Keratinocyte (primary cell): Measurements from ENCODE around the gene CRISPLD2.

Experiments
- EZH2 ChIP-seq: IDR thresholded peaks from one replicate; pipeline ENCODE4 v1.6.1; 2012; ENCODE audit warnings: inconsistent platforms, mild to moderate bottlenecking, low read length, moderate library complexity
- TF ChIP-seq, protein P1 (sequence below), 3 experiments: IDR thresholded peaks in 1 of 3; conservative IDR thresholded peaks in 1 of 3; optimal IDR thresholded peaks in 1 of 3; 2 replicates in 2 of 3; 3 replicates in 1 of 3; pipeline versions ENCODE3 to v1.5.1; 2011; ENCODE audit warnings: low read length in 3 of 3, mild to moderate bottlenecking in 3 of 3, moderate library complexity in 2 of 3, control low read depth in 1 of 3, inconsistent platforms in 1 of 3; ENCODE audit not compliant: insufficient read depth in 2 of 3; ENCODE audit errors: extremely low read depth in 1 of 3

DNA sequence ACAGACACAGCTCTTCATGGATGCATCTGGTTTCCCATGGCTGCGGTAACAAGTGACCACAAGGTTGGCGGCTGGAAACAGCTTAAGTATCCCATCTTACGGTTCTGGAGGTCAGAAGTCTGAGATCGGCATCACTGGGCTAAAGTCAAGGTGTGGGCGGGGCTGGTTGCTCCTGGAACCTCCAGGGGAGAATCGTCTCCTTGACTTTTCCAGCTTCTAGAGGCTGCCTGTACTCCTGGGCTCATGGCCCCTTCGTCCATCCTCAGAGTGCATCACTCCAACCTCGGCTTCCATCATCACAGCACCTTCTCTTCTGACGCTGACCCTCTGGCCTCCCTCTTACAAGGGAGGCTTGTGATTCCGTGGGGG, 12.9 kb upstream of the CRISPLD2 start:
- TF ChIP-seq, protein P1, sequence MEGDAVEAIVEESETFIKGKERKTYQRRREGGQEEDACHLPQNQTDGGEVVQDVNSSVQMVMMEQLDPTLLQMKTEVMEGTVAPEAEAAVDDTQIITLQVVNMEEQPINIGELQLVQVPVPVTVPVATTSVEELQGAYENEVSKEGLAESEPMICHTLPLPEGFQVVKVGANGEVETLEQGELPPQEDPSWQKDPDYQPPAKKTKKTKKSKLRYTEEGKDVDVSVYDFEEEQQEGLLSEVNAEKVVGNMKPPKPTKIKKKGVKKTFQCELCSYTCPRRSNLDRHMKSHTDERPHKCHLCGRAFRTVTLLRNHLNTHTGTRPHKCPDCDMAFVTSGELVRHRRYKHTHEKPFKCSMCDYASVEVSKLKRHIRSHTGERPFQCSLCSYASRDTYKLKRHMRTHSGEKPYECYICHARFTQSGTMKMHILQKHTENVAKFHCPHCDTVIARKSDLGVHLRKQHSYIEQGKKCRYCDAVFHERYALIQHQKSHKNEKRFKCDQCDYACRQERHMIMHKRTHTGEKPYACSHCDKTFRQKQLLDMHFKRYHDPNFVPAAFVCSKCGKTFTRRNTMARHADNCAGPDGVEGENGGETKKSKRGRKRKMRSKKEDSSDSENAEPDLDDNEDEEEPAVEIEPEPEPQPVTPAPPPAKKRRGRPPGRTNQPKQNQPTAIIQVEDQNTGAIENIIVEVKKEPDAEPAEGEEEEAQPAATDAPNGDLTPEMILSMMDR (optimal IDR thresholded peaks at IDR 0.05 in 1 of 3, IDR thresholded peaks at IDR 0.05 in 1 of 3, conservative IDR thresholded peaks at IDR 0.05 in 1 of 3; ENCODE audit: extremely low read depth in 1 of 3, insufficient read depth in 2 of 3, low read length in 3 of 3): no peak
- no peak for TF ChIP-seq EZH2
